ENCODE results near the gene CTRB1. TPM values are rescaled to one million over a fixed set of nuclear protein-coding genes. Genes with fewer than 3 reads are reported as not detected.

CTRB1 gene
- total and polyA plus RNA-seq, 2 of the 13 experiments (the other 11 are each of a cell fraction or from before 2014, with no cell fraction given) = not detected

GRCh38 chr16:75247249-75247648 lies 28.5 kb downstream of the CTRB1 start (continued):
- TF ChIP-seq ZNF781 (CRISPR knock-in tag; IDR thresholded peaks at IDR 0.05; ENCODE audit: borderline replicate concordance, not compliant biosample characterization) (no peak), CBX1 (IDR thresholded peaks at IDR 0.05; ENCODE audit: low read depth) (no peak), KLF11 (CRISPR knock-in tag; IDR thresholded peaks at IDR 0.05) (no peak), ZNF75D (CRISPR knock-in tag; IDR thresholded peaks at IDR 0.05; ENCODE audit: borderline replicate concordance) (no peak), ZNF746 (CRISPR knock-in tag; IDR thresholded peaks at IDR 0.05) (no peak), HBP1 (CRISPR knock-in tag; IDR thresholded peaks at IDR 0.05; ENCODE audit: low read depth) (no peak), NR1H2 (CRISPR knock-in tag; IDR thresholded peaks at IDR 0.05; ENCODE audit: borderline replicate concordance, low read depth) (no peak)
- TF ChIP-seq, protein P1, sequence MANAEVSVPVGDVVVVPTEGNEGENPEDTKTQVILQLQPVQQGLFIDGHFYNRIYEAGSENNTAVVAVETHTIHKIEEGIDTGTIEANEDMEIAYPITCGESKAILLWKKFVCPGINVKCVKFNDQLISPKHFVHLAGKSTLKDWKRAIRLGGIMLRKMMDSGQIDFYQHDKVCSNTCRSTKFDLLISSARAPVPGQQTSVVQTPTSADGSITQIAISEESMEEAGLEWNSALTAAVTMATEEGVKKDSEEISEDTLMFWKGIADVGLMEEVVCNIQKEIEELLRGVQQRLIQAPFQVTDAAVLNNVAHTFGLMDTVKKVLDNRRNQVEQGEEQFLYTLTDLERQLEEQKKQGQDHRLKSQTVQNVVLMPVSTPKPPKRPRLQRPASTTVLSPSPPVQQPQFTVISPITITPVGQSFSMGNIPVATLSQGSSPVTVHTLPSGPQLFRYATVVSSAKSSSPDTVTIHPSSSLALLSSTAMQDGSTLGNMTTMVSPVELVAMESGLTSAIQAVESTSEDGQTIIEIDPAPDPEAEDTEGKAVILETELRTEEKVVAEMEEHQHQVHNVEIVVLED (CRISPR knock-in tag; IDR thresholded peaks at IDR 0.05; ENCODE audit: borderline replicate concordance) = no peak

GRCh38 chr16:75248142-75248535 lies 29.4 kb downstream of the CTRB1 start:
- ATAC-seq = no peak
- H3K79me2 ChIP-seq (ENCODE audit: insufficient read depth, low read length) = peaks cover 88% of the 10 kb centered on the region
- in situ Hi-C loops (cut with HindIII; ENCODE audit: extremely low pct_ligation_motif_present, low pct_unique_long_range_greater_than_20kb) = no loop called here
- H4K20me1 ChIP-seq (ENCODE audit: insufficient read depth, low read length) = peaks cover 28% of the 10 kb centered on the region
- H3K27ac ChIP-seq (ENCODE audit: extremely low read length, insufficient read depth, low read length) = peak overlapping the region; percentile 97
- H3K9ac ChIP-seq (ENCODE audit: insufficient read depth, low read depth, low read length) = peak overlapping the region; percentile 99
- ChIA-PET POLR2A (interaction anchor here (0.9 to 14.7 kb wide), 4 partner anchors 9 to 61 kb away, joined by 3 to 312 read pairs (median 43); no protein-coding TSS in a partner anchor), CTCF (ENCODE audit: low intra/inter-chr PET ratio, low total read pairs) (no interaction called here)
- peaks cover 83% of the 10 kb centered on the region for H3K4me1 ChIP-seq (ENCODE audit: insufficient read depth, low read length)
- BruUV-seq (replicated peaks) = no TSS peak
- no peaks in the 10 kb centered on the region for H3K9me3 ChIP-seq (ENCODE audit: low read length)
- intact Hi-C loops (cut with micrococcal nuclease; ENCODE audit: unreplicated experiment) = loop anchor here (5.0 kb wide), 1 partner anchor 251 kb away; the partner anchor contains the start of gene ZNRF1
- H3K27me3 ChIP-seq (ENCODE audit: control insufficient read depth in 1 of 2, insufficient read depth in 2 of 2, low read length in 2 of 2) = no peaks in the 10 kb centered on the region; a peak in 1 of 5 replicates
- H2AFZ ChIP-seq (ENCODE audit: low read length) = no peak overlapping the region
- H3K4me3 ChIP-seq (replicated peaks in 1 of 3; ENCODE audit: insufficient read depth in 1 of 3, low read depth in 2 of 3, low read length in 3 of 3) = peak overlapping the region in 1 of 3 experiments; percentile 87; a peak in 2 of 6 replicates
- H3K4me2 ChIP-seq (ENCODE audit: low read depth, low read length) = peak overlapping the region; percentile 84
- peaks cover 5 to 6% of the 10 kb centered on the region in 2 experiments for H3K36me3 ChIP-seq (replicated peaks in 1 of 2; ENCODE audit: control insufficient read depth in 1 of 2, insufficient read depth in 2 of 2, low read length in 2 of 2)
- no peak for FAIRE-seq
- DNase-seq (ENCODE audit: low spot score) = no peak
- WGBS (ENCODE audit: low lambda C conversion rate) = 79% methylated on average over 13 of the region's 13 CpGs
- 0 out of 2 replicates have a peak, but pooled peaks have one; percentile 15 for TF ChIP-seq ZNF891 (CRISPR knock-in tag; IDR thresholded peaks at IDR 0.05)
- TF ChIP-seq RNF2 (conservative IDR thresholded peaks at IDR 0.05; ENCODE audit: low read depth) = no peak
- 0 out of 2 replicates have a peak, but pooled peaks have one; percentile 30 for TF ChIP-seq POLR2G (IDR thresholded peaks at IDR 0.05; ENCODE audit: low read depth, low read length)
- TF ChIP-seq, protein P2, sequence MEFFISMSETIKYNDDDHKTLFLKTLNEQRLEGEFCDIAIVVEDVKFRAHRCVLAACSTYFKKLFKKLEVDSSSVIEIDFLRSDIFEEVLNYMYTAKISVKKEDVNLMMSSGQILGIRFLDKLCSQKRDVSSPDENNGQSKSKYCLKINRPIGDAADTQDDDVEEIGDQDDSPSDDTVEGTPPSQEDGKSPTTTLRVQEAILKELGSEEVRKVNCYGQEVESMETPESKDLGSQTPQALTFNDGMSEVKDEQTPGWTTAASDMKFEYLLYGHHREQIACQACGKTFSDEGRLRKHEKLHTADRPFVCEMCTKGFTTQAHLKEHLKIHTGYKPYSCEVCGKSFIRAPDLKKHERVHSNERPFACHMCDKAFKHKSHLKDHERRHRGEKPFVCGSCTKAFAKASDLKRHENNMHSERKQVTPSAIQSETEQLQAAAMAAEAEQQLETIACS (CRISPR knock-in tag; IDR thresholded peaks at IDR 0.05) = no peak
- 0 out of 2 replicates have a peak, but pooled peaks have one; percentile 47 for TF ChIP-seq ZNF274 (CRISPR knock-in tag; IDR thresholded peaks at IDR 0.05)
- TF ChIP-seq, protein P3, sequence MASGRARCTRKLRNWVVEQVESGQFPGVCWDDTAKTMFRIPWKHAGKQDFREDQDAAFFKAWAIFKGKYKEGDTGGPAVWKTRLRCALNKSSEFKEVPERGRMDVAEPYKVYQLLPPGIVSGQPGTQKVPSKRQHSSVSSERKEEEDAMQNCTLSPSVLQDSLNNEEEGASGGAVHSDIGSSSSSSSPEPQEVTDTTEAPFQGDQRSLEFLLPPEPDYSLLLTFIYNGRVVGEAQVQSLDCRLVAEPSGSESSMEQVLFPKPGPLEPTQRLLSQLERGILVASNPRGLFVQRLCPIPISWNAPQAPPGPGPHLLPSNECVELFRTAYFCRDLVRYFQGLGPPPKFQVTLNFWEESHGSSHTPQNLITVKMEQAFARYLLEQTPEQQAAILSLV (CRISPR knock-in tag; IDR thresholded peaks at IDR 0.05; ENCODE audit: borderline replicate concordance) = 0 out of 2 replicates have a peak, but pooled peaks have one; percentile 8
- no peak for TF ChIP-seq ESRRA (CRISPR knock-in tag; IDR thresholded peaks at IDR 0.05; ENCODE audit: low read depth)
- no peak for TF ChIP-seq ZNF564 (CRISPR knock-in tag; IDR thresholded peaks at IDR 0.05)
- TF ChIP-seq ZBTB44 (CRISPR knock-in tag; IDR thresholded peaks at IDR 0.05) = no peak
